NCI-H187 (cell line): ENCODE measurements around the gene BCL2L1.
"Not testable (repeated sequence)": the region's sequence is repeated elsewhere in the genome, so short reads cannot be mapped to it uniquely, and the experiment has no call there.

ENCODE experiments used
- DNase-seq, 2 experiments: peaks; one replicate each; lab custom pipeline; 2025; lab: John Stamatoyannopoulos, UW

BCL2L1 gene

DNA sequence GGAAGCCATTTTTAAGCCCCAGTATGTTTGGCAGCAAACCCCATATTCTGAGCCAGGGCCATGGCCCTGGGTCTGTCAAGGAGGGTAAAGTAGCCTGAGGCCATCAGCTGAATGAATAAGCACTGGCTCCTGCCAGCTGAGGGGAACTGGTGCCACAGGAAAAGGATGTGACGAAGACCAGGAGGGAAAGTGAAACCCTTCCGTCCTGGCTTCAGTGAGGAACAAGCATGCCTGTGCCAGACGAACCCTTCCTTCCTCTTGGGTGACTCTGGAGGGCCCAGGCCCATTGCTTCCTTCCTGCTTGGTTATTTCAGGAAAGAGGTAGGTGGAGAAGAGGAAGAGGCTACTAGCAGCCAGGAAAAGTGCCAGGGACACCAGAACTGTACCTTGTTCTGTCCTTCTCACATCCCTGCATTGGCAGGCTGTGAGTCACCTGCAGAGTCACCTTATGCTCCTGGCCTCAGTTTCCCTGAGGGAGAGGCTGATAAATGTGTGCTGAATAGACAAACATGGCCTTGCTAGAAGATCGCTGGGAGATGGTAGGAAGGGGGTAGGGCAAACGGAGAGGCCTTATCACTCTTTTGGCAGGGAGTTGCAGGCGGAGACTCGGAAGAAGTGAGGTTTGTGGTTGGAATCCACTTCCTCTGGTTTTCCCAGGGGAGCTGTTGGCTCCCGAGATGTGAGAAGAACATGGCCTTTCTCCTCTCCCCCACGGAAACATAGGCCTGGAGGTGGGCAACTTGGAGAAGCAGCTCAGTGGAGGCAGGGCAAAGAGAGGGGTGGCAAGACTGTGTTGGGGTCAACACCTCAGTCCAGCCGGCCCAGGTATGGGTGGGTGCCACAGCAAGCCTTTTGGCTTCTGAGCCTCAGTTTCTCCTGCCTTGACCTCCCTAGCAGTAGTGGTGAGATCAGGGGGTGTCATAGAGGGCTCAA lies 47.5 kb downstream of the BCL2L1 start:
- DNase-seq = no peak

DNA sequence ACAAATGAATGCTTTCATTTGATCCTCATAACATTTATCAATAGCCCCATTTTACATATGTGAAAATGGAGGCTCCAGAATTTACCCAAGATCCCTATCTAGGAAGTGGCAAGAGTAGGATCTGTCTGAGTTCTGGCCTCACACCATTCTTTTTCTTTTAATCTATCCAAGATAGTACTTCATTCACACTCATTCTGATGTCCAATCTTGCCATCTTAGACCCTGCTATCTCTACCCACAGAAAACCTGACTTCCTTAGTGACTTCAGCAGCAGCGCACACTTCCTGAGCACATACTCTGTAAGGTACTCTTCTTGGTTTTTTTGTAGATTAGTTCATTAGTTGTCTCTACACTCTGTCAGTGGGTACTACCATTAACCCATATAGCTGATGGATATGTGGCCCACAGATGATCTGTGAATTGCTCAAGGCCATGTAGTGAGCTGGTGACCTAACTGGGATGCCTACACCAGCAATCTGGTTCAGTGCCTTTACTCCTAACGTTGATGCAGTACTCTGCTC lies 48.7 kb downstream of the BCL2L1 start:
- no peak for DNase-seq

DNA sequence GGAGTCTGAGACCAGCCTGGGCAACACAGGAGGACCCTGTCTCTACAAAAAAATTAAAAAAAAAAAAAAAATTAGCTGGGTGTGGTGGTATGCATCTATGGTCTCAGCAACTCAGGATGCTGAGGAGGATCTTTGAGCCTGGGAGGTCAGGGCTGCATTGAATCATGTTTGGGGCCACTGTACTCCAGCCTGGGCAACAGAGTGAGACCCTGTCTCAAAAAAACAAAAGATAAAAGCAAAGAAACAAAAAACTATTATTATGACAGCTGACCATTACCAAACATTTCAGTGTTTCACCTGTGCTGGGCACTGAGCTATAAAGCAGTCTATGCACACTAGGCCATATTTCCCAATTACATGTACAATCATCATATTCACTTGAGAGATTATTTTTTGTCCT lies 49.2 kb downstream of the BCL2L1 start:
- DNase-seq = no peak

DNA sequence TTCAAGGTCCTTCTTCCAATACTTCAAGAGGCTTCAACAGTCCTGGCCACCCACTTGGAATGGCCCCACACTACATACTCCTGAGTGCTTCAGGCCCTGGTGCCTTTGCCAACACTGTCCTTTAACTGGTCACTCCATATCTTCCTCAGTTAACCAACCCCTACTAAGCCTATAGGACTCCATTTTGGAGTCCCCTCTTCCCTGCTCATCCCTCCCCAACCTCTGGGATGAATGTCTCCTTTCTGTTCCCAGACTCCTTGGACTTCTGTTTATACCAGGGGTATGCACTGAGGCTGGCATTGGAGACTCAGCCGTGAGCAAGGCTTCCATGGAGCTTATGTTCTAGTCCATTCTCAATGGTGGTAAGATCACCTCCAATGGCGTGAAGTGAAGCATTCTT lies 51.3 kb downstream of the BCL2L1 start:
- no peak for DNase-seq

DNA sequence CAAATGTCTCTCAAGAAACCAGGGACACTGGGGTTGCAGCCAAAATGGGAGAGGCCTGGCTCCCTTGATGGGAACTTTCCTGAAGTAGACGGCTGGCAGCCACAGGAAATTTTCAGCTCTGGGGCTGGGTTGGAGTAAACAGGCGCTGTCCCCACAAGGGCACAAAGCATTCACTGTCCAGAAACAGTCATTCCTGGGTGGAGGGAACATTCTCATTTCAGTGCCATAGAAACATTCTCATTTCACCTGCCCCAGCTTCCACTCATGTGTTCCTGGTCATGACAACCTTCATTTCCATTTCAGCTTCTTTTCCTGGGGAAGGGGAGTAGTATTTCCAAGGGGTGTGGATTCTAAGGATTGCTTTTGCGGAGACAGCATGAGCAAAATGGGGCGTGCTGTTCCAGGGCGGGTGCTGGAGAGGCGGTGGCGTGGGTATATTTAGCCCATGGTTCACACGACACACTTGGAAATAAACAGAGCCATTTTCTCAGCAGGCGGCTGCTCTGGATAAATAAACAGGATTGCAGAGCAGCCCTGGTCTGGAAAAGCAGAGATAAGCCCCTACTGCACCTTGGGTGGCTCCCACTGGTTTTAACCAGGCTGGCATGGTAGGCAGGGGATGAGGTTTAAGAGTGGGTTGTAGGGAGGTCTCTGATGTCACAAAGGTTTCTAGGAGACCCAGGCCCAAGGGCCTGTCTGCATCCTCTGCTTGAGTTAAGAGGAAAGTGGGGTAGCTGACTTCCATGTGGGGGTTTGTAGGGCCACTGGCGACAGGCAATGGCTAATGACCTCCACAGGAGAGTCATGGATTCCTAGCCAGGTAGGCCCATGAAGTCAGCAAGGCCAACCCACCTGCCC lies 52.1 kb downstream of the BCL2L1 start:
- DNase-seq = peak in 1 of 2 experiments; percentile 10

DNA sequence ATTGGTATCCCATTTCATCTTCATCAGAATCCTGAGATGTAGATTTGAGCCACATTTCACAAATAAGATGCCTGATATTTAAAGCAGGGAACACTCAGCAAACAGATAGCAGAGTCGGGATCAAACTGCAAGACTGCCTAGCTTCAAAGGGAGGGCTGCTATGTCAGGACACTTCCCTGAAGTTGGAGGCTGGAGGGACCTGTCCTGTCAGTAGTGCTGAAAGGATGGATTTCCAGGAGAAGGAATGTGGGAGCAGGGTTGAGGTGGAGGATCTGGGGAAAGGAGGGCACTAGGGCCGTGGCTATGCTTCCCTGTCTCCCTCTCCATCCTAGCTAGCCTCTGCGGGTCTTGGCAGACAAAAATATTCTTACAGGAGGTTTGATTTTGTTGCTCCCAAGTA lies 52.8 kb downstream of the BCL2L1 start:
- DNase-seq = no peak

DNA sequence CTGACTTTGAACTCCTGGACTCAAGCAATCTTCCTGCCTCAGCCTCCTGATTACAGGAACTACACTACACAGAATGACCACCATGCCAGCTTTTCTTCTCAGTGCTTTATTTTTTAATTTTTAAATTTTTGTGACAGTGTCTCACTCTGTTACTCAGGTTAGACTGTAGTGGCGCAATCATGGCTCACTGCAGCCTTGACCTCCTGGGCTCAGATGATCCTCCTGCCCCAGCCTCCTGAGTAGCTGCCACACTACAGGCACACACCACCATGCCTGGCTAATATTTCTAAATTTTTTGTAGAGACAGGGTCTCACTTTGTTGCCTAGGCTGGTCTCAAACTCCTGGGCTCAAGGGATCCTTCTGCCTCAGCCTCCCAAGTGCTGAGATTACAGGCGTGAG lies 53.7 kb downstream of the BCL2L1 start:
- DNase-seq = not testable (repeated sequence)

DNA sequence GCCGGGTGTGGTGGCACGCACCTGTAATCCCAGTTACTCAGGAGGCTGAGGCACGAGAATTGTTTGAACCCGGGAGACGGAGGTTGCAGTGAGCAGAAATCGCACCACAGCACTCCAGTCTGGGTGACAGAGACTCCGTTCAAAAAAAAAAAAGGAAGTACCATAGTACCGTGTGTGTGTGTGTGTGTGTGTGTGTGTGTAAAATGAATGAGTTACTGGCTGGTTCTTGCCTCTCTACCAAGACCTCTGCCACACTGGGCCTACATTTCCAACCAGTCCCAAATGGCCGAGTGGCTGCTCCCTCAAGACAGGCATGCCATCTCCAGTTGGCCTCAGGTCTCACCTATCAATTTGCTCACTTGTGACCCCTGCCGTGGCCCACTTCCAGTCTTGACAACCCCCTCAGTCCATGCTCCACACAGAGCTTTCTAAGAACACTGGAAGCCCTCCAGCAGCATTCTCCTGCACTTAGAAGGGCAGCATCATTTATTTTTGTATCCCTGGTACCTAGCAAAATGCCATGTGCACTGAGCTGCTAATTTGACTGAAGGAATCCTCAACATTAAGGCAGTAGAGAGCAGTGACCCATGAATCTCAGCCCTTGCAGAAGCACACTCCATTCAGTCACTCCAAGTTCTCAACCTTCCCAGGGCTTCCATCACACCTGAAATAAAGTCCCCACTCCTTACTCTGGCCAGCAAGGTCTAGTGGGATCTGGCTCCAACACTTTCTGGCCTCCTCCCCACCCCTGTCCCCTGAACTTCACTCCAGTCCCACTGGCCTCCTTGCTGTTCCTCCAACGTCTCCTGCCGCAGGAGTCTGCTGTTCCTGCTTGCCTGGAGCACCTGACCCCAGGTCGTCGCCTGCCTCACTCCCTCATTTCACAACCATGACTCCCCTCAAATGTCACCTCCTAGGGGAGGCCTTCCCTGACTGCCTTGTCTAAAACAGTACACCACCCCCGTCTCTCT lies 55.1 kb downstream of the BCL2L1 start:
- DNase-seq = no peak

DNA sequence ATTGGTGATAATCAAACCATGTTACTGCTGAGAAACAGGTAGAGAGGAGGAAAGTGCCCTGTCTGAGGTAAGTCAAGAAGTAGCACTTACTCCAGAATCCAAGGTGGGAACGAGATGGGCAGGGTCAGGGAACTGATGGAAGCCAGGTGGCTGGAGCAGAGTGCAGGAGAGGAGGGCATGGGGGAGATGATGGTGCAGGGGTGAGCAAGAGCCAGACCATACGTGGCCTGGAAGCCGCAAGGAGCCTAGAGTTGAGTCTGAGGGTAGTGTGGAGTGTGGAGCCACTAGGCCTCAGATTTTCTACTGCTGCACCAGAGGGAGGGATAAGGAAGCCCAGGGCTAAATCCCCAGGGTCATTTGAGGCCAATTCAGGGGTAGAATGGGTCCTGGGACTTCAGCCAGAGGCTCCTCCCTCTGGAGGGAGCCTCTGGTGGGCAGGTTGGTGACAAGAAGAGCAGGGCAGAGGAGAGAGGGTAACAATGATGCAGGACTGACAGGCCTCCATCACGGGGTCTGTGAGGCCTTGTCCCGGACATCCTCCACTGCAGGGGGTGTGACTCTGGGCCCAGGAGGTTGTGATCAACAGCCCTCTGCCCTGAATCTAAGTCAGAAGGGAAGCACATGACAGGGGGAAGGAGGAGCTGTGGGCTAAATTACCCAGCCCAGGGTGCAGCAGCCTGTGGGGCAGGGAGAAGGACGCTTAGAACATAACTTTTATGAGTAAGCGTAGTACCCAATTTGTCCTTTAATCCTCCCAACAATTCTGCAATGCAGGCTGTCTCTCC lies 56.2 kb downstream of the BCL2L1 start:
- DNase-seq = no peak

DNA sequence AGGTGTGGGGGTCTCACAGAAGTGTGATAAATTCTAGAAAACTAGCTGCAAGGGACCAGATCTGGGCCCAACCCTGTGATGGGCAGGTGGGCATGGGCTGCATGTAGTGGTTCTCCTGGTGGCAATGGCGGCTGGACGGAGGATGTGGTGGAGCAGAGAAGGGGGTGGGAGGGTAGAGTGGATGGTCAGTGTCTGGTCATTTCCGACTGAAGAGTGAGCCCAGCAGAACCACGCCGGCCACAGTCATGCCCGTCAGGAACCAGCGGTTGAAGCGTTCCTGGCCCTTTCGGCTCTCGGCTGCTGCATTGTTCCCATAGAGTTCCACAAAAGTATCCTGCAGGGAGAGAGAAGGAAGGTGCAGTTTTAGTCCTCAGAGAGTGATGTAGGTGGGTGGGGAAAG lies 56.9 kb downstream of the BCL2L1 start:
- DNase-seq = no peak

DNA sequence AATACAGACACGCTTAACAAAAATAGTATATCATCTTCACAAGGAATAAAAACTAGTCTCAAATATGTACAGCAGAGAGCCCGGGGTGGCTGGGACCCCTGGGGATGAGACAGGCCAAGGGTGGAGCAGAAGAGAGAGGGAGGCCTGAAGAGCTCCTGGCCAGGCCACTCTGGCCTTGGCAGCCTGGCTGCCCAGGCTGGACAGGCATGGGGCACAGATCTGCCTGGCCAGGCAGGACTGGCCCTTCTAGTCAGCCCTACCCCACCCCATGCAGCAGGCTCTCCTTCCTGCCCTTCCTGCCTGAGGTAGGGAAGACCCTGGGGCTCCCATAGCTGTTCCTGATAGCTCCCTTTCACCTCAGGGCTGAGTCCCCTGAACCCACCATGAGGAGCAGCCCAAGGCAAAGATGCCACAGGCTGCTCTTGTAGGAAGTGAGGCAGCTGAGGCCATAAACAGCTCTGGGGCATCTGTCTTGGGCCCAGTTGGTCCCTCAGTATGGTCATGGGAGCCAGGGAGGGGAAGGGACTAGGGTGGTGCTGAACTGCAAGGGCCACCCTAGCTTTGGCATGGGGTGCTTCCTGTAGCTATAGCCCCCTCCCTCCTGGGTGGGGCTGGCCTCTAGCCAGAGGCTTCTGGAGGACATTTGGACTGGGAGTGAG lies 57.8 kb downstream of the BCL2L1 start:
- no peak for DNase-seq

DNA sequence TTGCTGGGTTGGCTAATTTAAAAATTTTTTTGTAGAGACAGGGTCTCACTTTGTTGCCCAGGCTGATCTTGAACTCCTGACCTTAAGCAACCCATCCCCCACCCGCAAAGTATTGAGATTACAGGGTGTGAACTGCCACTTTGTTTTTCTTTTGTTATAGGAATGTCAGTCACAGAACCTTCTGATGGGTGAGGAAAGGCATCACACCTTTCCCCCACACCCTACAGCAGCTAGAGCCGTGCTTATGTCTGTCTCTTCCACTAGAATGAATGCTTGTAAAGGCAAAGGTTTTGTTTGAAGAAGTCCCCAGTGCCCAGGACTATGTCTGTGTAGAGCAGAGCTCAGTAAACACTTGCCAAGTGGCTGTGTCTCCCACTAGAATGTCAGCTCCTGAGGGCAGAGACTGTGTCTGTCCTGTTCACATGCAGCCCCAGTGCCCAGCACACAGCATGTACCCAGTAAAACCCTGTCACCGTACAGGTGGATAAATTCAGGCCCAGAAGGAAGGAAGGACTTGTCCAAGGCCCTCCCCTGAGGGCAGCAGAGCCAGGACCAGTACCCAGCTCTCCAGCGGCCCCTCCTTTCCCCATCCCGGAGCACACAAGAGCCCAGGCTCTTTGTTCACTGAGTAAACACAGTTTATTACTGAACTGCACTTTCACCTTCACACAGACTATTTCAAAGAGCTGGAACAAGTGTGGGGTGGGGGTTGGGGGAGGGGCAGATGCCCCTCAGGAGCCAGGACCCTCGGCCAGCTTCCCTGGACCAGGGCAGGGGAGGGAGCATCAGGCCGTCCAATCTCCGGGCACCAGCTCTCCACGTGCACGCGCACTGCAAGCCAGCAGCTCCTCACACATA lies 58.6 kb downstream of the BCL2L1 start:
- DNase-seq = peak in 1 of 2 experiments; percentile 57

DNA sequence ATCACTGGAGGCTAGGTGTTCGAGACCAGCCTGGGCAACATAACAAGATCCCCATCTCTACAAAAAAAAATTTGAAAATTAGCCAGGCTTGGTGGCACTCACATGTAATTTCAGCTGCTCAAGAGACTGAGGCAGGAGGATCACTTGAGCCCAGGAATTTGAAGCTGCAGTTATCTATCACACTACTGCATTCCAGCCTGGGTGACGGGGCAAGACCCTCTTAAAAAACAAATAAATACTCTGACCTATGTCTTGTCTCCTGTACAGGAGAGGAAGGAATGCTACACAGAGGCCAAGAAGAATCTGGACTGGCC lies 59.2 kb downstream of the BCL2L1 start:
- DNase-seq = no peak

DNA sequence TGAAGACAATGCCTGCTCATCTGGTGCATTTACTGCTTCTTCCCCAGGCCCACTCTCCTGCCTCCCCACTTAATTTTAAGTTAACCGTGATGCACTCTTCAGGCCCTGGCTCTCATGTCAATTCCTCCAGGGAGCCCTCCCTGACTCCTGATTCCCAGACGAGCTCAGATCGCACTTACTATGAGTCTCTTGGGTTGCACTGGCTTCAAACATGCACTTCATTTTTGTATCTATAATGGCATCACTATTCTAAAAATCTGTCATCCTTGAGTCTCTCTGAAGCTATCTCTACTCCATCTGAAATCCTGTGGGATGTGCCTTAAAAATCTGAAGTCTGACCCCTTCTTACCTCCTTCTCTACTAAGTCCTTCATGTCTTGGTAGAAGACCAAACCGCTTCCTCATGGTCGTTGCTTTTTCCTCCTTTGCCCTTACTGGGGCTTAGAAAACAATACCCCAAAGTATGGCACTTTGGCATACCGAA lies 60.3 kb downstream of the BCL2L1 start:
- DNase-seq = no peak

DNA sequence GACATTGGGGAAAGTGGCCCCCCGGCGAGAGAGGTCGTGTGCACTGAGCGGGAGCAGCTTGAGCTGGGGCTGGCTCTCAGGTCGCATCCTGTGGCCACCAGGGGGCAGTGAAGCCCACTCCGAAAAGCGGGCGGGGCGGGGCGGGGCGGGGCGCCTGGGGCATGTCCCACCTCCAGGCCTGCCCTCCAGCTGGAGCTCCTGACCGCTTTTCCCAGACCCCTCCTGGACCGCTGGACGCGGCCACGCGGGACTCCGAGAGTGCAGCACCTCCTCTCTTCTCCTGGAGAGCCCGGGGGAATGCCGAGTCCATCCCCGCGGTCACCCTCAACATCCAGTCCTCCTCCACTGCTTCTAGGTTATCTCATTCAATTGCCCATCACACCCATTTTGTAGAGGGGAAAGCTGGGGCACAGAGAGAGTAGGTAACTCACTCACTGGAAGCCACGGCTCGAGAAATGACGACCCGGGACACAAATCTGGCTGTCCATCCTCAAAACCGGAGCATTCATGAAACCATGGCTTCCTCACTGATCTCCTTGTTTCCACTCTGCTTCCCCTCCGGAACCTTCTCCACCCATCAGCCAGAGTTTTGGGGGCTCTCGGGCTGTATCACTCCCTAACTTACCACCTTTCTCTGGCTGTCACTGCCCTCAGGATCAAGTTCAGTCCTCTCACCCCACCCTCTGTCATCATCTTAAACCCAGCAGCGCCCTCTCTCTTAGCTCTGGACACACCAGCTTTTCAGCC lies 60.9 kb downstream of the BCL2L1 start:
- DNase-seq = peak; percentile 34 to 51

DNA sequence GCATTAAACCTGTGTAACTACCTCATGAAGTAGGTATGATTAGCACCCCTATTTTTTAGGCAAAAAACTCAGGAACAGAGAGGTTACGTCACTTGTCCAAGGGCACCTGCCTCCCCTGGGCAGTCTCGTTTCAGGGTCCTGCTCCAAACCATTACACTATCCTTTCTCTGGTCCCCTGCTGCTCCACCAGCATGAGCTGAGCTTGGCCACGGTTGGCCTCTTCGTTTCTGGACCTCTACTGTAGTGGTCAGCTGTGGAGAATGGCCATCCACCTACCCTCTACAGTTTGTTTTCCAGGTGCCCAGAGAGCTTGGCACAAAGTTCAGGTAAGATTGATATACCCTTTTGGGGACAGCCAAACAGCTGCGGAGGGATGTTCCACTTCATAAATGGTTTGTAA lies 68.1 kb downstream of the BCL2L1 start:
- DNase-seq = no peak

DNA sequence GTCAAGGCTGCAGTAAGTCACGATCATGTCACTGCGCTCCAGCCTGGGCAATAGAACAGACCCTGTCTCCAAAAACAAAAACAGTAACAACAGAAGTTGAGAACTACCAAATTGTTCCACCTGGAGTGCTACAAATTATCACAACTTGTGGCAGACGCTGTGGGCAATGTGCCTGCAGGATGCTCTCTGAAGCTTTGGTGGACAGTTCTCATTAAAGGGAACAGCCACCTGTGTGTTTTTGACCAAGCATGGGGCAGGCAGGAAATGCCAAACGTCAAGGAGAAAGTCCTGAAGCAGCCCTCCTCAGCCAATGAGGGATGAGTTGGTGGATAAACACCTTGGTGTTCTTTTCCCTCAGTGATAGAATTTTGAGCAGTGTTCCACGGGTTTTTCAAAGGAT lies 69.1 kb downstream of the BCL2L1 start:
- DNase-seq = no peak

DNA sequence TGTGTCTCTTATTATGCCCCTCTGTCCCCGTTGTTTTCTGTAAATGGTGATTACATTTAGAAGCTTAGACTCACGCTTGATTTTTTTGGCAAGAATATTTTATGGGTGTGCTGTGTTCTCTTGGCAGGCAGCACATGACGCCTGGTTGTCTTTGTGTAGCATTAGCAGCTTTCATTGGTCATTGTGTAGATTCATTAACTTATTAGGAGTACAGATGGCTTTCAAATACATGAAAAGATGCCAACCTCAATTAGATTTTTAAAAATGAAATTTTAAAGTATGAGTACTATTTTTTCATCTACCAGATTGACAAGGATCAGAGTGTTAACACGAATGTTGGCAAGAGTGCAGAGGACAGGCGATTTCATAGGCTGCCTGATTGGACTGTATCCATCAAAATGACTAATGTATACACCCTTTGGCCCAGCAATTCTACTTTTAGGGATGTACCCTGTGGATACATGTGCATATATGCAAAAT lies 69.7 kb downstream of the BCL2L1 start:
- no peak for DNase-seq
